ENCODE data around the gene TMED1. TPM values are rescaled to one million over a fixed set of nuclear protein-coding genes. Genes with fewer than 3 reads are reported as not detected.

Gene TMED1
- total and polyA plus RNA-seq, 2 of the 4 experiments (the other 2 are of a cell fraction) = 37.6 to 41.4 TPM

GRCh38 chr19:10812902-10813404, 23.1 kb downstream of the TMED1 start (continued):
- peak; percentile 79; the same call in 1 of the 2 replicates for TF ChIP-seq MXI1 (IDR thresholded peaks at IDR 0.05; ENCODE audit: borderline replicate concordance, low read depth, low read length)

GRCh38 chr19:10812196-10812595, 23.8 kb downstream of the TMED1 start:
- peak overlapping the region; percentile 59 for H3K27ac ChIP-seq (ENCODE audit: insufficient read depth, low read length)

More at GRCh38 chr19:10812196-10812595, 23.8 kb downstream of the TMED1 start:
- H2AFZ ChIP-seq (replicated peaks; ENCODE audit: low read length, poor library complexity) = no peak overlapping the region
- no peak overlapping the region for H3K56ac ChIP-seq (ENCODE audit: extremely low read depth, insufficient read depth, low read length)
- no peak overlapping the region for H2BK20ac ChIP-seq (ENCODE audit: low read depth, low read length)
- 0 out of 2 replicates have a peak overlapping the region, but pooled peaks have one; percentile 15 for H3K14ac ChIP-seq (replicated peaks; ENCODE audit: low read depth, low read length)
- peaks cover 61% of the 10 kb centered on the region for H3K36me3 ChIP-seq (ENCODE audit: control insufficient read depth, insufficient read depth, low read length)
- POLR2A ChIA-PET (ENCODE audit: unreplicated experiment) = no interaction called here
- H4K5ac ChIP-seq (ENCODE audit: low read depth, low read length) = peak overlapping the region; percentile 42
- peaks cover 3% of the 10 kb centered on the region for H4K20me1 ChIP-seq (ENCODE audit: insufficient read depth, low read length)
- no peak overlapping the region for H3K23ac ChIP-seq (ENCODE audit: low read depth, low read length)
- H2BK5ac ChIP-seq (ENCODE audit: low read depth, low read length, poor library complexity, severe bottlenecking) = peak overlapping the region; percentile 99
- no peak overlapping the region for H3K9ac ChIP-seq (ENCODE audit: low read depth, low read length)
- H3K4me3 ChIP-seq (ENCODE audit: insufficient read depth, low read depth, low read length) = no peak overlapping the region
- no peak overlapping the region for H3K4me2 ChIP-seq (ENCODE audit: low read depth, low read length)
- no peak overlapping the region for H3K18ac ChIP-seq (ENCODE audit: low read depth, low read length)
- no peak for TF ChIP-seq BHLHE40 (IDR thresholded peaks at IDR 0.05; ENCODE audit: low read depth, low read length)
- TF ChIP-seq USF2 (IDR thresholded peaks at IDR 0.05; ENCODE audit: low read depth, low read length) = no peak
- TF ChIP-seq FOS (IDR thresholded peaks at IDR 0.05; ENCODE audit: low read depth, low read length) = no peak
- no peak for TF ChIP-seq MXI1 (IDR thresholded peaks at IDR 0.05; ENCODE audit: borderline replicate concordance, low read depth, low read length)
- peaks cover 14 to 64% of the 10 kb centered on the region in 2 experiments; a peak in 3 of 4 replicates for H3K79me1 ChIP-seq (ENCODE audit: low read depth in 1 of 2, low read length in 2 of 2)
- peak overlapping the region; percentile 63; the same call in 1 of the 3 replicates for H2BK15ac ChIP-seq (ENCODE audit: low read depth, low read length)
- H2AK9ac ChIP-seq (replicated peaks; ENCODE audit: low read depth, low read length, poor library complexity) = peak overlapping the region; percentile 76
- dilution Hi-C loops (cut with HindIII; ENCODE audit: low sequenced_read_pairs, unreplicated experiment) (no loop called here), in situ Hi-C loops (cut with MboI; ENCODE audit: low sequenced_read_pairs) (no loop called here), intact Hi-C loops (cut with micrococcal nuclease) (no loop called here)
- ATAC-seq (ENCODE audit: low read depth) (no peak), DNase-seq (no peak)
- CTCF ChIA-PET = no interaction called here
- H2AK5ac ChIP-seq (ENCODE audit: low read depth, low read length) = peak overlapping the region; percentile 98
- peaks cover 23% of the 10 kb centered on the region for H3K4me1 ChIP-seq (ENCODE audit: control insufficient read depth, insufficient read depth, low read length)
- WGBS, 2 experiments (ENCODE audit: extremely low coverage in 2 of 2, insufficient read length in 1 of 2) = 89% methylated on average over 10 of the region's 19 CpGs; no CpG with 5 or more reads in 1 of the 2 experiments
- H3K9me3 ChIP-seq (ENCODE audit: control insufficient read depth, insufficient read depth, low read length) = no peaks in the 10 kb centered on the region
- H3K27me3 ChIP-seq (ENCODE audit: control insufficient read depth, insufficient read depth, low read length) = no peaks in the 10 kb centered on the region
- peak overlapping the region in 1 of 2 experiments; percentile 17; a peak in 2 of 4 replicates for H4K8ac ChIP-seq (ENCODE audit: low read depth in 2 of 2, low read length in 2 of 2)
- H3K9me1 ChIP-seq (ENCODE audit: insufficient read depth, low read length) = peaks cover 9% of the 10 kb centered on the region
- peak overlapping the region; percentile 66 for H3K4ac ChIP-seq (ENCODE audit: low read depth, low read length)
- BruUV-seq (replicated peaks) = no TSS peak
- peak overlapping the region; percentile 49 for H4K91ac ChIP-seq (ENCODE audit: insufficient read depth, low read depth, low read length)
- H2BK120ac ChIP-seq (ENCODE audit: low read depth, low read length) = peak overlapping the region; percentile 52
